Measurements from ENCODE around the gene NKX6-2.

DNA sequence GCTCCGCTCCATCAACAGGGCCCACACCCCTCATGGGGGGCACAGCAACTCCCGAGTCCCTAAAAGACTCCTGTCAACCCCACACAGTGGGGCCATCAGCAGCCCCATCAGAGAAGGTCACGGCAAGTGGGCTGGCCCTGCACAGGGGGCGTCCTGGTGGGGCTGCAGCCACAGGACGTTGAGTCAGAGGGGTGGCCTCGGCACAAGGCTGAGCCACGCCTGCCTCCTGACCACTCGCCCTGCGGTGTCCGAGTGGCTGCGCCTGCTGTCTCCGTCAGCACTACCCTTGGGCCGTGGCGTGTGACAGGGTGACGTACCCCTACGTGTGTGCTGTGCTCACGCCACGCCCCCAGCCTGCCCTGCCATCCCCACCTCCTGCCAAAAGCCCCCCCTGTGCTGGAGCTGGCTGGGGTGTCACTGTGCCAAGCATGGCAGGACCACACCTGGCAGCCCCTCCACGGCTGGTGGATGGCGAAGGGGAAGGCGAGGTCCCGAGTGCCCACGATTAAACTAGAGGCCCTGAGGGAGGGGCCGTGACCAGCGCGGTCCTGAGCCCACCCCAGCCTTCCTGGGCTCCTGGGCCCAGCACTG, 26.0 kb upstream of the NKX6-2 start:
- no peak for TF ChIP-seq EZH2 (IDR thresholded peaks at IDR 0.05; ENCODE audit: low read depth, low read length, severe bottlenecking)
- TF ChIP-seq POLR2A (IDR thresholded peaks at IDR 0.05; ENCODE audit: control extremely low read depth in 1 of 2, low read depth in 2 of 2, low read length in 2 of 2) = no peak
- TF ChIP-seq, protein P1, sequence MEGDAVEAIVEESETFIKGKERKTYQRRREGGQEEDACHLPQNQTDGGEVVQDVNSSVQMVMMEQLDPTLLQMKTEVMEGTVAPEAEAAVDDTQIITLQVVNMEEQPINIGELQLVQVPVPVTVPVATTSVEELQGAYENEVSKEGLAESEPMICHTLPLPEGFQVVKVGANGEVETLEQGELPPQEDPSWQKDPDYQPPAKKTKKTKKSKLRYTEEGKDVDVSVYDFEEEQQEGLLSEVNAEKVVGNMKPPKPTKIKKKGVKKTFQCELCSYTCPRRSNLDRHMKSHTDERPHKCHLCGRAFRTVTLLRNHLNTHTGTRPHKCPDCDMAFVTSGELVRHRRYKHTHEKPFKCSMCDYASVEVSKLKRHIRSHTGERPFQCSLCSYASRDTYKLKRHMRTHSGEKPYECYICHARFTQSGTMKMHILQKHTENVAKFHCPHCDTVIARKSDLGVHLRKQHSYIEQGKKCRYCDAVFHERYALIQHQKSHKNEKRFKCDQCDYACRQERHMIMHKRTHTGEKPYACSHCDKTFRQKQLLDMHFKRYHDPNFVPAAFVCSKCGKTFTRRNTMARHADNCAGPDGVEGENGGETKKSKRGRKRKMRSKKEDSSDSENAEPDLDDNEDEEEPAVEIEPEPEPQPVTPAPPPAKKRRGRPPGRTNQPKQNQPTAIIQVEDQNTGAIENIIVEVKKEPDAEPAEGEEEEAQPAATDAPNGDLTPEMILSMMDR (IDR thresholded peaks at IDR 0.05; ENCODE audit: control extremely low read depth in 1 of 3, insufficient read depth in 1 of 3, low read depth in 1 of 3, low read length in 3 of 3) = no peak
- TF ChIP-seq, protein P2, sequence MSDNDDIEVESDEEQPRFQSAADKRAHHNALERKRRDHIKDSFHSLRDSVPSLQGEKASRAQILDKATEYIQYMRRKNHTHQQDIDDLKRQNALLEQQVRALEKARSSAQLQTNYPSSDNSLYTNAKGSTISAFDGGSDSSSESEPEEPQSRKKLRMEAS (IDR thresholded peaks at IDR 0.05) = no peak
- no peak for TF ChIP-seq ZNF274 (IDR thresholded peaks at IDR 0.05; ENCODE audit: borderline replicate concordance, extremely low read depth, low read length)
- no peak for TF ChIP-seq CBX5 (IDR thresholded peaks at IDR 0.05; ENCODE audit: low read depth, low read length)
- TF ChIP-seq JUN (IDR thresholded peaks at IDR 0.05; ENCODE audit: low read depth, low read length) = no peak
- TF ChIP-seq, protein P3, sequence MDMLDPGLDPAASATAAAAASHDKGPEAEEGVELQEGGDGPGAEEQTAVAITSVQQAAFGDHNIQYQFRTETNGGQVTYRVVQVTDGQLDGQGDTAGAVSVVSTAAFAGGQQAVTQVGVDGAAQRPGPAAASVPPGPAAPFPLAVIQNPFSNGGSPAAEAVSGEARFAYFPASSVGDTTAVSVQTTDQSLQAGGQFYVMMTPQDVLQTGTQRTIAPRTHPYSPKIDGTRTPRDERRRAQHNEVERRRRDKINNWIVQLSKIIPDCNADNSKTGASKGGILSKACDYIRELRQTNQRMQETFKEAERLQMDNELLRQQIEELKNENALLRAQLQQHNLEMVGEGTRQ (IDR thresholded peaks at IDR 0.05; ENCODE audit: low read length) = no peak
- TF ChIP-seq NRF1 (IDR thresholded peaks at IDR 0.05; ENCODE audit: low read depth, low read length) = no peak
- no peak for TF ChIP-seq MAFK (IDR thresholded peaks at IDR 0.05; ENCODE audit: low read depth, low read length)
- TF ChIP-seq POLR2AphosphoS5 (IDR thresholded peaks at IDR 0.05; ENCODE audit: low read depth, low read length) = no peak
- TF ChIP-seq SP2 (IDR thresholded peaks at IDR 0.05; ENCODE audit: low read length) = no peak
- no peak for TF ChIP-seq TAF1 (IDR thresholded peaks at IDR 0.05; ENCODE audit: low read depth, low read length)
- TF ChIP-seq CHD1 (IDR thresholded peaks at IDR 0.05; ENCODE audit: low read depth, low read length) = no peak

Measured in H1 (cell line).